Measurements from ENCODE around the gene CAT. TPM values are rescaled to one million over a fixed set of nuclear protein-coding genes. Genes with fewer than 3 reads are reported as not detected.

CAT gene
- total and polyA plus RNA-seq, 7 donors, result 27.9 to 110 (median 83.9) TPM

- no peak overlapping the region for H3K4me3 ChIP-seq
- no peaks in the 10 kb centered on the region for H3K9me3 ChIP-seq
- peaks cover 6% of the 10 kb centered on the region for H3K4me1 ChIP-seq
- WGBS, 3 donors, result 70 to 83% (median 81%) methylated on average over 2 of the region's 2 CpGs
- no peak overlapping the region for H3K27ac ChIP-seq
- H3K36me3 ChIP-seq (ENCODE audit: insufficient read depth in 1 of 2, low read depth in 1 of 2), result no peaks in the 10 kb centered on the region
- intact Hi-C loops (cut with DNase I), result no loop called here
- ATAC-seq, result no peak
- TF ChIP-seq CTCF (IDR thresholded peaks at IDR 0.05), result no peak
- no peaks in the 10 kb centered on the region for H3K27me3 ChIP-seq (ENCODE audit: insufficient read depth in 3 of 3, low read length in 2 of 3)
- no peak for DNase-seq
These were observed 40.9 kb upstream of the CAT start for GRCh38 chr11:34397811-34398210.

- H3K27ac ChIP-seq, result no peak overlapping the region
- no peak for ATAC-seq
- intact Hi-C loops (cut with DNase I), result no loop called here
- no peaks in the 10 kb centered on the region for H3K9me3 ChIP-seq
- no peak overlapping the region for H3K4me3 ChIP-seq
- TF ChIP-seq CTCF (IDR thresholded peaks at IDR 0.05), result no peak
- H3K36me3 ChIP-seq (ENCODE audit: insufficient read depth in 1 of 2, low read depth in 1 of 2), result no peaks in the 10 kb centered on the region
- no peaks in the 10 kb centered on the region for H3K27me3 ChIP-seq (ENCODE audit: insufficient read depth in 3 of 3, low read length in 2 of 3)
- 63 to 76% (median 63%) methylated on average over 4 of the region's 4 CpGs for WGBS, 3 donors
- no peak for DNase-seq
- H3K4me1 ChIP-seq, result no peaks in the 10 kb centered on the region
These were observed 35.3 kb upstream of the CAT start for GRCh38 chr11:34403431-34403830.

- Histone ChIP-seq H3K9me3 (no peaks in the 10 kb centered on the region), H3K4me3 (no peak overlapping the region), H3K27ac (no peak overlapping the region), H3K4me1 (no peaks in the 10 kb centered on the region), H3K27me3 (ENCODE audit: insufficient read depth in 3 of 3, low read length in 2 of 3) (no peaks in the 10 kb centered on the region), H3K36me3 (ENCODE audit: insufficient read depth in 1 of 2, low read depth in 1 of 2) (no peaks in the 10 kb centered on the region)
- DNase-seq (no peak), ATAC-seq (no peak)
- WGBS, 3 donors, result 86 to 88% (median 86%) methylated on average over 6 of the region's 6 CpGs
- no peak for TF ChIP-seq CTCF (IDR thresholded peaks at IDR 0.05)
- intact Hi-C loops (cut with DNase I), result no loop called here
These were observed 34.5 kb upstream of the CAT start for GRCh38 chr11:34404280-34404679.

GRCh38 chr11:34405079-34405858 lies 33.5 kb upstream of the CAT start:
- intact Hi-C loops (cut with DNase I), result no loop called here
- peak overlapping the region; percentile 15 for H3K4me3 ChIP-seq
- 44 to 51% (median 45%) methylated on average over 5 to 7 of the region's 7 CpGs for WGBS, 3 donors

More at GRCh38 chr11:34405079-34405858, 33.5 kb upstream of the CAT start:
- ATAC-seq (peak; percentile 61 to 88 (median 66)), DNase-seq (no peak)
- TF ChIP-seq CTCF (IDR thresholded peaks at IDR 0.05), result no peak
- Histone ChIP-seq H3K27me3 (ENCODE audit: insufficient read depth in 3 of 3, low read length in 2 of 3) (no peaks in the 10 kb centered on the region), H3K36me3 (ENCODE audit: insufficient read depth in 1 of 2, low read depth in 1 of 2) (no peaks in the 10 kb centered on the region), H3K27ac (no peak overlapping the region), H3K4me1 (no peaks in the 10 kb centered on the region), H3K9me3 (no peaks in the 10 kb centered on the region)

Data from psoas muscle (tissue), 8 donors.